Activated CD4-positive, alpha-beta T cell treated with anti-CD3 and anti-CD28 coated beads, Interleukin-2, amount 10 ng/mL, durations not matched to agents 7 days and 5 days (primary cell): ENCODE data around the gene CLHC1. TPM values are rescaled to one million over a fixed set of nuclear protein-coding genes. Genes with fewer than 3 reads are reported as not detected.

Source experiments
- CTCF ChIA-PET: fragments of 350-600 bp; sonication (Branson Sonifier 250); formaldehyde crosslinking; loops from one replicate; lab custom pipeline; 2021; ENCODE audit warnings: antibody characterized with exemption; lab: Charles Lee
- POLR2A ChIA-PET: fragments of 350-600 bp; sonication (Branson Sonifier 250); formaldehyde crosslinking; loops from one replicate; lab custom pipeline; 2021; ENCODE audit warnings: antibody characterized with exemption; lab: Charles Lee
- DNase-seq: peaks from one replicate; pipeline ENCODE4 v3.0.0-alpha.2; 2020
- H3K27ac Mint-ChIP-seq: one replicate; pipeline ENCODE4 v1.8.0; 2021; ENCODE audit warnings: mild to moderate bottlenecking, moderate library complexity, mixed read lengths
- H3K27me3 Mint-ChIP-seq: one replicate; pipeline ENCODE4 v1.8.0; 2021; ENCODE audit warnings: mixed read lengths
- H3K36me3 Mint-ChIP-seq: one replicate; pipeline ENCODE4 v1.8.0; 2021; ENCODE audit warnings: low read depth, mixed read lengths
- H3K4me1 Mint-ChIP-seq: one replicate; pipeline ENCODE4 v1.8.0; 2021; ENCODE audit warnings: mixed read lengths
- H3K4me3 Mint-ChIP-seq: one replicate; pipeline ENCODE4 v1.8.0; 2021; ENCODE audit warnings: mild to moderate bottlenecking, moderate library complexity, mixed read lengths
- H3K9me3 Mint-ChIP-seq: one replicate; pipeline ENCODE4 v1.8.0; 2021; ENCODE audit warnings: mixed read lengths
- total RNA-seq, 2 experiments: library from RNA; stranded (reverse); gene quantifications; one replicate each; pipeline ENCODE4 v1.2.3, GENCODE V29; 2021

The CLHC1 gene
- total RNA-seq, 2 experiments from 2014 or later = 9.6 to 11.2 TPM

- ChIA-PET CTCF (interaction anchor here (0.9 kb wide), 1 partner anchor 183 kb away, joined by 3 read pairs; no protein-coding TSS in a partner anchor), POLR2A (no interaction called here)
- no peak for DNase-seq
- H3K4me1 Mint-ChIP-seq = peaks cover 7% of the 10 kb centered on the region
- H3K27ac Mint-ChIP-seq = no peak overlapping the region
- H3K27me3 Mint-ChIP-seq = no peaks in the 10 kb centered on the region
- no peaks in the 10 kb centered on the region for H3K9me3 Mint-ChIP-seq
- H3K4me3 Mint-ChIP-seq = no peak overlapping the region
- H3K36me3 Mint-ChIP-seq = no peaks in the 10 kb centered on the region
Observed at GRCh38 chr2:55161295-55162210, 70.5 kb downstream of the CLHC1 start.

GRCh38 chr2:55160422-55160821, 71.7 kb downstream of the CLHC1 start:
- Mint-ChIP-seq H3K27ac (no peak overlapping the region), H3K27me3 (no peaks in the 10 kb centered on the region), H3K4me3 (no peak overlapping the region), H3K9me3 (no peaks in the 10 kb centered on the region), H3K4me1 (peaks cover 7% of the 10 kb centered on the region), H3K36me3 (no peaks in the 10 kb centered on the region)
- CTCF ChIA-PET = interaction anchor here (0.6 kb wide), 1 partner anchor 109 kb away, joined by 3 read pairs; no protein-coding TSS in a partner anchor
- POLR2A ChIA-PET = no interaction called here
- no peak for DNase-seq

GRCh38 chr2:55159752-55160151, 72.3 kb downstream of the CLHC1 start:
- Mint-ChIP-seq H3K27ac (no peak overlapping the region), H3K4me3 (no peak overlapping the region), H3K4me1 (peaks cover 7% of the 10 kb centered on the region), H3K27me3 (no peaks in the 10 kb centered on the region), H3K36me3 (no peaks in the 10 kb centered on the region), H3K9me3 (no peaks in the 10 kb centered on the region)
- no peak for DNase-seq
- CTCF ChIA-PET = interaction anchor here (0.6 kb wide), 1 partner anchor 110 kb away, joined by 3 read pairs; no protein-coding TSS in a partner anchor
- POLR2A ChIA-PET = no interaction called here

GRCh38 chr2:55159037-55159651, 72.9 kb downstream of the CLHC1 start:
- no peak overlapping the region for H3K4me3 Mint-ChIP-seq
- H3K4me1 Mint-ChIP-seq = peaks cover 7% of the 10 kb centered on the region
- H3K36me3 Mint-ChIP-seq = no peaks in the 10 kb centered on the region
- no peaks in the 10 kb centered on the region for H3K9me3 Mint-ChIP-seq
- no peak overlapping the region for H3K27ac Mint-ChIP-seq
- CTCF ChIA-PET = interaction anchor here (1.2 kb wide), 1 partner anchor 26 kb away, joined by 3 read pairs; no protein-coding TSS in a partner anchor
- DNase-seq = no peak
- no peaks in the 10 kb centered on the region for H3K27me3 Mint-ChIP-seq
- POLR2A ChIA-PET = no interaction called here

DNA sequence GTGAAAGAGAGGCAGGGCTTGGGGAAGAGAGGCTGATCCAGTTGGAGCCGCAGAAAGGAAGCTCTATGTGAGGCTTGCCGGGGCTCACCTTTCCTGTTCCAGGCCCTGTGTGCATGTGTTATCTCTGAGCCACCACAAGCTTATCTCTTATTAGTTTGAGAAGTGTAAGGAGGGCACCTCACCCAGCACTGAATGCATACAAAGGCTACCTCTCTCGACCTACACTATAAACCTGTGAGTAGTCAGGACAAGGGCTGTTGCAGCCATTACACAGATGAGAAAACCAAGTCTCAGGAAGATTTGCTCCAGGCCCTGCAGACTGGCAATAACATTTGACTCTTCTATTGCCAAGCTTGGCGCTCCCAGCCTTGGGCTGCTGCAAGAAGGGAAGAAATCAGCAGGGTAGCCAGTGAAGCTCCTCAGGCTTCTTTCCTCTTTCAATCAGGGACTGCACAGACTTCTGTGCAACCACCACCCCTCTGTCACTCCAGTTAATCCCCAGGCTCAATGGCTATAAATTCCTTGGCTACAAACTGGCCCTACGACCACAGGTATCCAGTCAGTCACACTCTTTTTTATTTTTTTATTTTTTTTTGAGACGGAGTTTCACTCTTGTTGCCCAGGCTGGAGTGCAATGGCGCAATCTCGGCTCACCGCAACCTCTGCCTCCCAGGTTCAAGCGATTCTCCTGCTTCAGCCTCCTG, 73.8 kb downstream of the CLHC1 start:
- no peaks in the 10 kb centered on the region for H3K27me3 Mint-ChIP-seq
- no peaks in the 10 kb centered on the region for H3K9me3 Mint-ChIP-seq
- no peak overlapping the region for H3K4me3 Mint-ChIP-seq
- H3K27ac Mint-ChIP-seq = no peak overlapping the region
- no peak for DNase-seq
- peaks cover 7% of the 10 kb centered on the region for H3K4me1 Mint-ChIP-seq
- H3K36me3 Mint-ChIP-seq = no peaks in the 10 kb centered on the region
- CTCF ChIA-PET = interaction anchor here (1.0 to 1.4 kb wide), 4 partner anchors 9 to 39 kb away, joined by 3 read pairs; no protein-coding TSS in a partner anchor
- POLR2A ChIA-PET = interaction anchor here (0.6 kb wide), 1 partner anchor 14 kb away, joined by 3 read pairs; no protein-coding TSS in a partner anchor

DNA sequence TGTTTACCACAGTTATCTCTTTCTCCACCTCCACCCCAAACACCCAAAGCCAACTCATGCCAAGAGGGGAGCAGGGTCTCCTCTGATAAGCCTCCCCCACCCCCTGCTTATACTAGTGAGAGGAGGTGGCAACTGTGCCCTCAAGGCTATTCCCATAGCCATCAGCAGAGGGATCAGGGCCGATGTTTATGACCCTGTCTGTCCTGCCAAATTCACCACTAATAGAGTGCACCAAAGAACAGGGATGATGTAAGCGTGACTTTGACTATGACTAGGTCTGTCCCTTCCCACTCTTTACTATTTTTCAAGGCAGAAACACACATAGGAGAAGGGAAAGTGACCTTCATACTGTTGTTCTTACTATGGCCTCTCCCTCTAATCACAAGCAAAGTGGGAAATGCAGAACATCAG, 74.6 kb downstream of the CLHC1 start:
- H3K27me3 Mint-ChIP-seq = no peaks in the 10 kb centered on the region
- no peak for DNase-seq
- H3K4me3 Mint-ChIP-seq = no peak overlapping the region
- H3K27ac Mint-ChIP-seq = no peak overlapping the region
- ChIA-PET POLR2A (interaction anchor here (0.6 kb wide), 1 partner anchor 15 kb away, joined by 3 read pairs; no protein-coding TSS in a partner anchor), CTCF (interaction anchor here (1.0 to 1.4 kb wide), 3 partner anchors 9 to 38 kb away, joined by 3 read pairs; no protein-coding TSS in a partner anchor)
- H3K4me1 Mint-ChIP-seq = peaks cover 7% of the 10 kb centered on the region
- H3K9me3 Mint-ChIP-seq = no peaks in the 10 kb centered on the region
- no peaks in the 10 kb centered on the region for H3K36me3 Mint-ChIP-seq

GRCh38 chr2:55156984-55157383, 75.1 kb downstream of the CLHC1 start:
- peaks cover 7% of the 10 kb centered on the region for H3K4me1 Mint-ChIP-seq
- no peak overlapping the region for H3K4me3 Mint-ChIP-seq
- no peak overlapping the region for H3K27ac Mint-ChIP-seq
- no peaks in the 10 kb centered on the region for H3K36me3 Mint-ChIP-seq
- ChIA-PET POLR2A (no interaction called here), CTCF (interaction anchor here (1.4 kb wide), 1 partner anchor 36 kb away, joined by 3 read pairs; no protein-coding TSS in a partner anchor)
- no peak for DNase-seq
- H3K27me3 Mint-ChIP-seq = no peaks in the 10 kb centered on the region
- no peaks in the 10 kb centered on the region for H3K9me3 Mint-ChIP-seq

DNA sequence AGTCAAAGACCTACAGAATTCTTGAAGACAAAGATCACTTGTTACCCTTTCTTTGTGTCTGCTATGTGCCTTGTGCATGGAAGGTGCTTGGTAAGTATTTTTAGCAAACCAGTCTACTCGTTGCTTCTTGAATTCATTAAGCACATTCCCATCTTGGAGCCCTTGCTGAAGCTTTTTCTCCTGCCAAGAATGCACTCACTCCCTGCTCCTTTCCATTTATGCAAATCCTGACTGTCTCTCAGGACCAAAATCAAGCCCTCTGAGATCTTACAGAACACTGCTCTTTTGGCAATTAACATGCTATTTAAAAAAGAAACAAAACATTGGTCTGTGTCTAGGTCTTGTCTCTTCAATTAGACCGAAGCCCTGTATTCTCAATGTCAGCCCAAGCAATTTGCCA, 75.8 kb downstream of the CLHC1 start:
- DNase-seq = no peak
- ChIA-PET CTCF (no interaction called here), POLR2A (no interaction called here)
- Mint-ChIP-seq H3K4me1 (peaks cover 7% of the 10 kb centered on the region), H3K4me3 (no peak overlapping the region), H3K9me3 (no peaks in the 10 kb centered on the region), H3K27ac (no peak overlapping the region), H3K36me3 (no peaks in the 10 kb centered on the region), H3K27me3 (no peaks in the 10 kb centered on the region)

GRCh38 chr2:55155764-55156281, 76.3 kb downstream of the CLHC1 start:
- no peak overlapping the region for H3K4me3 Mint-ChIP-seq
- no peak for DNase-seq
- H3K27me3 Mint-ChIP-seq = no peaks in the 10 kb centered on the region
- POLR2A ChIA-PET = no interaction called here
- H3K36me3 Mint-ChIP-seq = no peaks in the 10 kb centered on the region
- H3K27ac Mint-ChIP-seq = peak overlapping the region; percentile 58
- peaks cover 7% of the 10 kb centered on the region for H3K4me1 Mint-ChIP-seq
- no peaks in the 10 kb centered on the region for H3K9me3 Mint-ChIP-seq
- CTCF ChIA-PET = no interaction called here

- POLR2A ChIA-PET = no interaction called here
- H3K27me3 Mint-ChIP-seq = no peaks in the 10 kb centered on the region
- peaks cover 7% of the 10 kb centered on the region for H3K4me1 Mint-ChIP-seq
Observed at GRCh38 chr2:55155206-55155605, 76.9 kb downstream of the CLHC1 start.

GRCh38 chr2:55154525-55155030, 77.5 kb downstream of the CLHC1 start:
- ChIA-PET CTCF (no interaction called here), POLR2A (no interaction called here)
- Mint-ChIP-seq H3K27me3 (no peaks in the 10 kb centered on the region), H3K36me3 (no peaks in the 10 kb centered on the region), H3K9me3 (no peaks in the 10 kb centered on the region), H3K27ac (no peak overlapping the region), H3K4me3 (no peak overlapping the region), H3K4me1 (peaks cover 7% of the 10 kb centered on the region)
- no peak for DNase-seq

More at GRCh38 chr2:55155206-55155605, 76.9 kb downstream of the CLHC1 start:
- no peak overlapping the region for H3K4me3 Mint-ChIP-seq
- H3K9me3 Mint-ChIP-seq = no peaks in the 10 kb centered on the region
- H3K36me3 Mint-ChIP-seq = no peaks in the 10 kb centered on the region
- CTCF ChIA-PET = no interaction called here
- H3K27ac Mint-ChIP-seq = no peak overlapping the region
- DNase-seq = no peak
